ENCODE data around the gene TRIP6. TPM values are rescaled to one million over a fixed set of nuclear protein-coding genes. Genes with fewer than 3 reads are reported as not detected.

TRIP6 gene
- total and polyA plus RNA-seq, 2 donors = 22.2 to 26.1 TPM

DNA sequence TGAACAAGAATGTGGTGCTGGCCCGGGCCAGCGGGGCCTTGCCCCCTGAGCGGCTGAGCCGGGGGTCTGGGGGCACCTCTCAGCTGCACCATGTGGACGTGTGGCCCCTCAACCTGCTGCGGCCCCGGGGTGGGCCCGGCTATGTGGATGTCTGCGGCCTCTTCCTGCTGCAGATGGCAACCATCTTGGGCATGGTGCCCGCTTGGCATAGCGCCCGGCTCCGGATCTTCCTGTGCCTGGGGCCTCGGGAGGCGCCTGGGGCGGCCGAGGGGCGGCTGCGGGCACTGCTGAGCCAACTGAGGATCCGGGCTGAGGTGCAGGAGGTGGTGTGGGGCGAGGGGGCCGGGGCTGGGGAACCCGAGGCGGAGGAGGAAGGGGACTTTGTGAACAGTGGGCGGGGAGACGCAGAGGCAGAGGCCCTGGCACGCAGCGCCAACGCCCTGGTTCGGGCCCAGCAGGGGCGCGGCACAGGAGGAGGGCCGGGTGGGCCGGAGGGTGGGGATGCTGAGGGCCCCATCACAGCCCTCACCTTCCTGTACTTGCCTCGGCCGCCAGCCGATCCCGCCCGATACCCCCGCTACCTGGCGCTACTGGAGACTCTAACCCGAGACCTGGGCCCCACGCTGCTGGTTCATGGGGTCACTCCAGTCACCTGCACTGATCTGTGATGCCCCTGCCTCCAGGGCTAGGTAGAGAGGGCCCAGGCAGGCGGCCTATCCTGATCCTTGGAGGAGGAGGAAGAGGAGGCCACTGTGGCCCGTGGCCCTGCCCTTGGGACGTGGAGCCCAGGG is 1.1 kb upstream of the TRIP6 start:
- 65% methylated on average over 46 of the region's 46 CpGs for WGBS
- Histone ChIP-seq H3K9me3 (ENCODE audit: control insufficient read depth in 2 of 2, insufficient read depth in 1 of 2, low read length in 1 of 2) (peaks cover 0 to 5% of the 10 kb centered on the region in 2 donors), H3K27ac (ENCODE audit: low read depth in 1 of 2, low read length in 1 of 2) (peak overlapping the region in 1 of 2 donors; percentile 33), H3K27me3 (ENCODE audit: control insufficient read depth in 2 of 2, insufficient read depth in 1 of 2, low read length in 1 of 2) (no peaks in the 10 kb centered on the region), H3K4me3 (ENCODE audit: low read length in 2 of 2) (peak overlapping the region in 1 of 2 donors; percentile 19), H3K4me1 (ENCODE audit: control insufficient read depth in 2 of 2, insufficient read depth in 2 of 2, low read length in 2 of 2) (peaks cover 6 to 26% of the 10 kb centered on the region in 2 donors), H3K36me3 (ENCODE audit: control insufficient read depth in 2 of 2, insufficient read depth in 2 of 2, low read length in 1 of 2) (peaks cover 18 to 23% of the 10 kb centered on the region in 2 donors)
- no peak for DNase-seq (ENCODE audit: low read depth in 6 of 9, low spot score in 9 of 9)

DNA sequence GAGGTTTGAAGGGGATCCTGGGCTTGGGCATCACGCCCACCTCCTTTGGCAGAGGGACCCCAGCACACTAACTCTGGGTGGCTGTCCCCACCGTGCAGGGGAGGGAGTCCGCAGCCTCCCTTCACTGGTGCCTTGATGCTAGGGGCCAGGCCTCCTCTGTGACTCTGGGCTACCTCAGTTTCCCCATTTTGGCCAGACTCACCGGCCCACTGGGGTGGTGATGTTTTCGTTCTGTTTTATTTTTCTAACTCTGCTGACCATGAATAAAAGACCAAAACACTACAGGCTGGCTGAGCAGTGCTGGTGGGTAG is 503 bp upstream of the TRIP6 start:
- H3K27me3 ChIP-seq (ENCODE audit: control insufficient read depth in 2 of 2, insufficient read depth in 1 of 2, low read length in 1 of 2) = no peaks in the 10 kb centered on the region
- WGBS = 74% methylated on average over 5 of the region's 5 CpGs
- peak overlapping the region; percentile 49 to 69 for H3K4me3 ChIP-seq (ENCODE audit: low read length in 2 of 2)
- no peak for DNase-seq (ENCODE audit: low read depth in 6 of 9, low spot score in 9 of 9)
- H3K27ac ChIP-seq (ENCODE audit: low read depth in 1 of 2, low read length in 1 of 2) = peak overlapping the region in 1 of 2 donors; percentile 72
- H3K4me1 ChIP-seq (ENCODE audit: control insufficient read depth in 2 of 2, insufficient read depth in 2 of 2, low read length in 2 of 2) = peaks cover 6 to 26% of the 10 kb centered on the region in 2 donors
- H3K9me3 ChIP-seq (ENCODE audit: control insufficient read depth in 2 of 2, insufficient read depth in 1 of 2, low read length in 1 of 2) = peaks cover 0 to 5% of the 10 kb centered on the region in 2 donors
- peaks cover 18 to 23% of the 10 kb centered on the region in 2 donors for H3K36me3 ChIP-seq (ENCODE audit: control insufficient read depth in 2 of 2, insufficient read depth in 2 of 2, low read length in 1 of 2)

DNA sequence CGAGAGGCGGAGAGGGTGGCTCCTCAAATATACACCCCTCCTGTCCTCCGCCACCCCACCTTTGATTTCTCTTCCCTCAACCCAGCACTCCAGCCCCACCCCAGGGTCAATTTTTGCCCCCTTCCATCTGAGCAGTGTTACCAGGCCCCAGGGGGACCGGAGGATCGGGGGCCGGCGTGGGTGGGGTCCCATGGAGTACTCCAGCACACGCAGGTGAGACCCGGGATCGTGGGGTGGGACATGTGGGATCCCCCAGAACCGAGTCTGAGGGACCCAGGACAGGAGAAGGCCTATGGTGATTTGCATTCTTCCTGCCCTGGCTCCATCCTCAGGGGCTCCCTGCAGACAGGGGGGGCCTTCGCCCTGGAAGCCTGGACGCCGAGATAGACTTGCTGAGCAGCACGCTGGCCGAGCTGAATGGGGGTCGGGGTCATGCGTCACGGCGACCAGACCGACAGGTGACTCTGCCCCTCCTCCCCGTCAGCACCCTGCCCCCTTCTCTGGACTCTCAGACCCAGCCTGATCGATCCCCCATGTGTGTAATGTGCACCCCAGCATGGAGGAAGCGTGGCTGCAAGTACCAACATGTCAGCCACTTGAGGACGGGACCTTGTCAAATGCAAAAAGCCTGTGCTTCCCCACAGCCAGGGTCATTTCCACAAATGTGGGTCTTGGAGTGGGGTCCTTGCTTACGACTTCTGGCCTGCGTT is 744 bp downstream of the TRIP6 start:
- peaks cover 0 to 5% of the 10 kb centered on the region in 2 donors for H3K9me3 ChIP-seq (ENCODE audit: control insufficient read depth in 2 of 2, insufficient read depth in 1 of 2, low read length in 1 of 2)
- WGBS = 55% methylated on average over 27 of the region's 27 CpGs
- H3K4me3 ChIP-seq (ENCODE audit: low read length in 2 of 2) = peak overlapping the region; percentile 49 to 69
- peaks cover 15 to 19% of the 10 kb centered on the region in 2 donors for H3K36me3 ChIP-seq (ENCODE audit: control insufficient read depth in 2 of 2, insufficient read depth in 2 of 2, low read length in 1 of 2)
- DNase-seq (ENCODE audit: low read depth in 6 of 9, low spot score in 9 of 9) = no peak
- peak overlapping the region; percentile 21 to 72 for H3K27ac ChIP-seq (ENCODE audit: low read depth in 1 of 2, low read length in 1 of 2)
- H3K4me1 ChIP-seq (ENCODE audit: control insufficient read depth in 2 of 2, insufficient read depth in 2 of 2, low read length in 2 of 2) = peaks cover 6 to 26% of the 10 kb centered on the region in 2 donors
- no peaks in the 10 kb centered on the region for H3K27me3 ChIP-seq (ENCODE audit: control insufficient read depth in 2 of 2, insufficient read depth in 1 of 2, low read length in 1 of 2)

DNA sequence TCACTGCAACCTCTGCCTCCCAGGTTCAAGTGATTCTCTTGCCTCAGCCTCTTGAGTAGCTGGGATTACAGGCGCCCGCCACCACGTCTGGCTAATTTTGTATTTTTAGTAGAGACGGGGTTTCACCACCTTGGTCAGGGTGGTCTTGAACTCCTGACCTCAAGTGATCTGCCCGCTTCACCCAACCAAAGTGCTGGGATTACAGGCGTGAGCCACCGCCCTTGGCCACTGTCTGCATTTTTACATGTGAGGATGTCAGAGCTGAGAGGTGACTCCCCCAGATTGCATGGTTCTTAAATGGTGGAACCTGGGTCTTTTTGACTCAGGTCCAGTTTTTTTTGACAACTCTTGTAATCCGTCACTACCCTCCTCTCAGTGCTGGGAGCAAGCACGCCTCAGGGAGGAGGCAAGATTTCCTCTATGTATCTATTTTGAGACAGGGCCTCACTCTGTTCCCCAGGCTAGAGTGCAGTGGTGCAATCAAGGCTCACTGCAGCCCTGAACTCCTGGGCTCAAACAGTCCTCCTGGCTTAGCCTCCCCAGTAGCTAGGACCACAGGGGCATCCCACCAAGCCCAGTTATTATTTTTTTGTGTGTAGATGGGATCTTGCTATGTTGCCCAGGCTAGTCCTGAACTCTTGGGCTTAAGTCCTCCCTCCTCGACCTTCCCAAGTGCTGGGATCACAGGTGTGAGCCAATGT is 6.6 kb downstream of the TRIP6 start:
- DNase-seq (ENCODE audit: low read depth in 6 of 9, low spot score in 9 of 9) = no peak
- WGBS = 99% methylated on average over 10 of the region's 10 CpGs
- no peaks in the 10 kb centered on the region for H3K27me3 ChIP-seq (ENCODE audit: control insufficient read depth in 2 of 2, insufficient read depth in 1 of 2, low read length in 1 of 2)
- H3K36me3 ChIP-seq (ENCODE audit: control insufficient read depth in 2 of 2, insufficient read depth in 2 of 2, low read length in 1 of 2) = peaks cover 17 to 43% of the 10 kb centered on the region in 2 donors
- peaks cover 14 to 21% of the 10 kb centered on the region in 2 donors for H3K4me1 ChIP-seq (ENCODE audit: control insufficient read depth in 2 of 2, insufficient read depth in 2 of 2, low read length in 2 of 2)
- peak overlapping the region; percentile 96 to 98 for H3K27ac ChIP-seq (ENCODE audit: low read depth in 1 of 2, low read length in 1 of 2)
- peaks cover 0 to 3% of the 10 kb centered on the region in 2 donors for H3K9me3 ChIP-seq (ENCODE audit: control insufficient read depth in 2 of 2, insufficient read depth in 1 of 2, low read length in 1 of 2)
- H3K4me3 ChIP-seq (ENCODE audit: low read length in 2 of 2) = peak overlapping the region in 1 of 2 donors; percentile 89

DNA sequence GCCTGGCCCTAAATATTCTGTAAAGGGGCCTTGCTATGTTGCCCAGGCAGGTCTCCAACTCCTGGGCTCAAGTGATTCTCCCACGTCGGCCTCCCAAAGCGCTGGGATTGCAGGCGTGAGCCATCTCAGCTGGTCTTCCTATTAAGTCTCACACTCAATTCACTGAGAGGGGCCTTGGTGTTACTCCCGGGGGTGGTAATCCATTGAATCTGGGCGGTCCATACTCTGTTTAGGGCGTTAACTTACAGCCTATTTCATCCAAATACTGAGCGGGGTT is 7.1 kb downstream of the TRIP6 start:
- Histone ChIP-seq H3K4me1 (ENCODE audit: control insufficient read depth in 2 of 2, insufficient read depth in 2 of 2, low read length in 2 of 2) (peaks cover 14 to 20% of the 10 kb centered on the region in 2 donors), H3K27me3 (ENCODE audit: control insufficient read depth in 2 of 2, insufficient read depth in 1 of 2, low read length in 1 of 2) (no peaks in the 10 kb centered on the region), H3K36me3 (ENCODE audit: control insufficient read depth in 2 of 2, insufficient read depth in 2 of 2, low read length in 1 of 2) (peaks cover 22 to 48% of the 10 kb centered on the region in 2 donors), H3K9me3 (ENCODE audit: control insufficient read depth in 2 of 2, insufficient read depth in 1 of 2, low read length in 1 of 2) (peaks cover 0 to 3% of the 10 kb centered on the region in 2 donors), H3K4me3 (ENCODE audit: low read length in 2 of 2) (peak overlapping the region; percentile 76 to 89), H3K27ac (ENCODE audit: low read depth in 1 of 2, low read length in 1 of 2) (peak overlapping the region; percentile 96 to 98)
- no peak for DNase-seq (ENCODE audit: low read depth in 6 of 9, low spot score in 9 of 9)
- WGBS = 88% methylated on average over 8 of the region's 8 CpGs

DNA sequence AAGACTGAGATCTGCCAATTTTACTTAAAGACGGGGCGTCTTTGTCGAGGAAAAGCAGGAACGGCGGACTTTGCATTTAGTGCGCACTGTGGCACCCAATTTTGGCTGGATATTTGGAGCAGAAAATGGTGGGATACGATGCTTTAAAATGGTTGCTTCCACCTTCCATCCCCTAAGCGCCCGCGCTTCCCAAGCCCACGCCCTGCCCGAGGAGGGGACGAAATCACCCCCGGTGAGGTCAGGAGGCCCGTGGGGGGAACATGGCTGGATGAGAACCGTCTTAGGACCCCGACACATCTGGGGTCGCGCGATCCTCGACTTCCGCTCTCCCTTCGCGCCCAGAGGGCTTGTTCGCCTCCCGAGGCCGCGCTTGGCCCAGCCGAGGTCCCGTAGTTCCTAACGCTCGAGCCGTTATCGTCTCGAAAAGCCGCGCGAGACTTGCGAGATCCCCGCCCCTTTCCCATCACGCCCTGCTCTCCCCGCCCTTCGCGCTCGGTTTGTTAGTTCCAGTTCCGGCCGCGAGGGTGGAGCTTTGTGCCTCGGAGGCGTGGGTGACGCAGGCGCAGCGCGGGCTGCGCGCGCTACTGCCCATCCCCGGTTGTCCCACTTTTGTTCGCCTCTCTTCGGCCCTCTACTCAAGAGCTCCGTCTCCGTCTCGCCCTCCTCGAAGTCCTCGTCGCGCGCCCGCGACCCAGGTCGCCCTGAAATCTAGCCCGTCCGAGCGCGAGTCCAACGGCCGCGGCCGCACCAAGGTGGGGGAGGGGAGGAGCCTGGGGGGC is 7.6 kb downstream of the TRIP6 start, which contains the start of gene SRRT:
TSS of gene SRRT (plus strand) at position 527 of the 779 bp plus-strand sequence. CDS start 488 bp downstream, outside the sequence.
- DNase-seq (ENCODE audit: low read depth in 6 of 9, low spot score in 9 of 9) = peak; percentile 91 to 99 (median 97)
- peak within 1 kb of the TSS; percentile 96 to 98 for H3K27ac ChIP-seq (ENCODE audit: low read depth in 1 of 2, low read length in 1 of 2)
- H3K9me3 ChIP-seq (ENCODE audit: control insufficient read depth in 2 of 2, insufficient read depth in 1 of 2, low read length in 1 of 2) = peaks cover 0 to 3% of the 10 kb centered on the region in 2 donors
- WGBS = 6% methylated on average over 79 of the region's 79 CpGs
- H3K4me3 ChIP-seq (ENCODE audit: low read length in 2 of 2) = peak within 1 kb of the TSS; percentile 76 to 89
- peaks cover 14 to 20% of the 10 kb centered on the region in 2 donors for H3K4me1 ChIP-seq (ENCODE audit: control insufficient read depth in 2 of 2, insufficient read depth in 2 of 2, low read length in 2 of 2)
- no peaks in the 10 kb centered on the region for H3K27me3 ChIP-seq (ENCODE audit: control insufficient read depth in 2 of 2, insufficient read depth in 1 of 2, low read length in 1 of 2)
- H3K36me3 ChIP-seq (ENCODE audit: control insufficient read depth in 2 of 2, insufficient read depth in 2 of 2, low read length in 1 of 2) = peaks cover 24 to 54% of the 10 kb centered on the region in 2 donors

DNA sequence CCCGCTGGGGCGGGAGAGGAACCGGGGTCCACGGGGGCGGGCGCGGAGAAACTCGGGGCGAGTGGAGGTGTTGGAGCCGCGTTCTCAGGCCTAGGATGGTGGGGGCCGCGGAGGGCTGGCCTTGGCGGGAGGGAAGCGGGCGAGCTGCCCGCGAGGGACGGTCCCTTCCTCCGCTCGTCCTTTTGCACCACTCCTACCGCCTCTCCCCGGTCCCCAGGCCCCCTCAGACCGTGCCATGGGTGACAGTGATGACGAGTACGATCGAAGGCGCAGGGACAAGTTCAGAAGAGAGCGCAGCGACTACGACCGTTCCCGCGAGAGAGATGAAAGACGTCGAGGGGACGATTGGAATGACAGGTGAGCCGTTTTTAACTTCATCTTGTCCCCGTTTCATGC is 8.2 kb downstream of the TRIP6 start:
- DNase-seq (ENCODE audit: low read depth in 6 of 9, low spot score in 9 of 9) = peak in 2 of 9 donors; percentile 42 to 68
- Histone ChIP-seq H3K4me3 (ENCODE audit: low read length in 2 of 2) (peak overlapping the region; percentile 76 to 89), H3K9me3 (ENCODE audit: control insufficient read depth in 2 of 2, insufficient read depth in 1 of 2, low read length in 1 of 2) (peaks cover 0 to 3% of the 10 kb centered on the region in 2 donors), H3K4me1 (ENCODE audit: control insufficient read depth in 2 of 2, insufficient read depth in 2 of 2, low read length in 2 of 2) (peaks cover 14 to 20% of the 10 kb centered on the region in 2 donors), H3K27me3 (ENCODE audit: control insufficient read depth in 2 of 2, insufficient read depth in 1 of 2, low read length in 1 of 2) (no peaks in the 10 kb centered on the region), H3K36me3 (ENCODE audit: control insufficient read depth in 2 of 2, insufficient read depth in 2 of 2, low read length in 1 of 2) (peaks cover 28 to 58% of the 10 kb centered on the region in 2 donors), H3K27ac (ENCODE audit: low read depth in 1 of 2, low read length in 1 of 2) (peak overlapping the region; percentile 87 to 89)
- under 1% methylated on average over 39 of the region's 39 CpGs for WGBS

DNA sequence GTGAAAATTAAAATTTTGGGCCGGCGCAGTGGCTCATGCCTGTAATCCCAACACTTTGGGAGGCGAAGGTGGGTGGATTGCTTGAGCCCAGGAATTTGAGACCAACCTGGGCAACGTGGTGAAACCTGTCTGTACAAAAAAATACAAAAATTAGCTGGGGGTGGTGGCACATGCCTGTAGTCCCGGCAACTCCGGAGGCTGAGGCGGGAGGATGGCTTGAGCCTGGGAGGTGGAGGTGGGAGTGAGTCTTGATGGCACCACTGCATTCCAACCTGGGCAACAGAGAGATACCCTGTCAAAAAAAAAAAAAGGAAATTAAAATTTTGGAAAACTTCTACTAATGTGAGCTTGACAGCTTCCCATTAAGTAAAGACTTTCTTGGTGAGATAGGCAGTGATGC is 10.8 kb downstream of the TRIP6 start:
- no peak for DNase-seq (ENCODE audit: low read depth in 6 of 9, low spot score in 9 of 9)
- Histone ChIP-seq H3K4me1 (ENCODE audit: control insufficient read depth in 2 of 2, insufficient read depth in 2 of 2, low read length in 2 of 2) (peaks cover 14 to 20% of the 10 kb centered on the region in 2 donors), H3K9me3 (ENCODE audit: control insufficient read depth in 2 of 2, insufficient read depth in 1 of 2, low read length in 1 of 2) (peaks cover 0 to 3% of the 10 kb centered on the region in 2 donors), H3K36me3 (ENCODE audit: control insufficient read depth in 2 of 2, insufficient read depth in 2 of 2, low read length in 1 of 2) (peaks cover 42 to 68% of the 10 kb centered on the region in 2 donors), H3K27ac (ENCODE audit: low read depth in 1 of 2, low read length in 1 of 2) (no peak overlapping the region), H3K27me3 (ENCODE audit: control insufficient read depth in 2 of 2, insufficient read depth in 1 of 2, low read length in 1 of 2) (no peaks in the 10 kb centered on the region), H3K4me3 (ENCODE audit: low read length in 2 of 2) (no peak overlapping the region)
- WGBS = 89% methylated on average over 7 of the region's 7 CpGs

Measured in thymus (tissue), 11 donors.